LNCAP (cell line): Measurements from ENCODE around the gene SSTR1.

Experiments
- TF ChIP-seq, protein P1 (sequence below): fragments of 450-650 bp; IDR thresholded peaks from 2 replicates; pipeline ENCODE4 v1.5.1; 2017; ENCODE audit warnings: mild to moderate bottlenecking

Gene SSTR1

DNA sequence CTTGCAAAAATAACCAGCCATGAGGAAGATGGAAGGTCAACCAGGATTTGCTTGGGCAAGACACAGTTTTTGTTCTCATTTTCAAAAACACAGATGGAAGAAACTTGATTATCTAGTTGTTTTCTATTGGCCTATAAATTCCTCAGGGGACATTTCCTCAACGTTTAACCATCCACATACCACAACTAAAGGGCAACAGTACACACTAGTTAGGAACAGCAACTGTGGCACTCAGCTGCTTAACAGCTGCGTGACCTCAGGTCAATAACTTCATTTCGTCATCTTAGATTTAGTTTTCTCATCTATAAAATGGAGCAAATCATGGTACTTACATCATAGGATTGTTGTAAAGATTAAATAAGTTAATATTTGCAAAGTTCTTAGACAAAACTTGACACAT is 18.7 kb downstream of the SSTR1 start:
- TF ChIP-seq, protein P1, sequence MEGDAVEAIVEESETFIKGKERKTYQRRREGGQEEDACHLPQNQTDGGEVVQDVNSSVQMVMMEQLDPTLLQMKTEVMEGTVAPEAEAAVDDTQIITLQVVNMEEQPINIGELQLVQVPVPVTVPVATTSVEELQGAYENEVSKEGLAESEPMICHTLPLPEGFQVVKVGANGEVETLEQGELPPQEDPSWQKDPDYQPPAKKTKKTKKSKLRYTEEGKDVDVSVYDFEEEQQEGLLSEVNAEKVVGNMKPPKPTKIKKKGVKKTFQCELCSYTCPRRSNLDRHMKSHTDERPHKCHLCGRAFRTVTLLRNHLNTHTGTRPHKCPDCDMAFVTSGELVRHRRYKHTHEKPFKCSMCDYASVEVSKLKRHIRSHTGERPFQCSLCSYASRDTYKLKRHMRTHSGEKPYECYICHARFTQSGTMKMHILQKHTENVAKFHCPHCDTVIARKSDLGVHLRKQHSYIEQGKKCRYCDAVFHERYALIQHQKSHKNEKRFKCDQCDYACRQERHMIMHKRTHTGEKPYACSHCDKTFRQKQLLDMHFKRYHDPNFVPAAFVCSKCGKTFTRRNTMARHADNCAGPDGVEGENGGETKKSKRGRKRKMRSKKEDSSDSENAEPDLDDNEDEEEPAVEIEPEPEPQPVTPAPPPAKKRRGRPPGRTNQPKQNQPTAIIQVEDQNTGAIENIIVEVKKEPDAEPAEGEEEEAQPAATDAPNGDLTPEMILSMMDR: no peak

DNA sequence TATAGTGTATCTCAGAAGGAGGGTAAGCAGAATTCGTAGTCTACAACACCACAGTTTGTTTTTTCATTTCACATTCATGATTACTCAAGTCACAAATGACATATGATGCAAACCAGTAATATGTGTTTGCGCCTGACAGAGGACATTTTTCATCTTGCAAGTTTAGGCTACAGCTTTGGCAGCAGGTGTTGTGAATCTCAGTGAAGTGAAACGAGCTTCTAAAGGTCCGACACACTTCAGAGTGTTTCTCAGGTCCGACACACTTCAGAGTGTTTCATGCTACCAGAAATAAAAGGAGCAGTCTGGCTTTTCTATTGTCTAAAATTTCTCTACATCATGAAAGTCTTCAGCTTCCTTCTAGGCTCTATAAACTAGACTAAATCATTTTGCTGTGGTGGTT is 25.5 kb downstream of the SSTR1 start:
- TF ChIP-seq, protein P1: no peak

GRCh38 chr14:38238332-38238731 is 30.6 kb downstream of the SSTR1 start:
- TF ChIP-seq, protein P1: no peak

- TF ChIP-seq, protein P1: no peak
These were observed 31.2 kb downstream of the SSTR1 start for GRCh38 chr14:38238878-38239277.

GRCh38 chr14:38243696-38244240 is 36.1 kb downstream of the SSTR1 start:
- TF ChIP-seq, protein P1: no peak

DNA sequence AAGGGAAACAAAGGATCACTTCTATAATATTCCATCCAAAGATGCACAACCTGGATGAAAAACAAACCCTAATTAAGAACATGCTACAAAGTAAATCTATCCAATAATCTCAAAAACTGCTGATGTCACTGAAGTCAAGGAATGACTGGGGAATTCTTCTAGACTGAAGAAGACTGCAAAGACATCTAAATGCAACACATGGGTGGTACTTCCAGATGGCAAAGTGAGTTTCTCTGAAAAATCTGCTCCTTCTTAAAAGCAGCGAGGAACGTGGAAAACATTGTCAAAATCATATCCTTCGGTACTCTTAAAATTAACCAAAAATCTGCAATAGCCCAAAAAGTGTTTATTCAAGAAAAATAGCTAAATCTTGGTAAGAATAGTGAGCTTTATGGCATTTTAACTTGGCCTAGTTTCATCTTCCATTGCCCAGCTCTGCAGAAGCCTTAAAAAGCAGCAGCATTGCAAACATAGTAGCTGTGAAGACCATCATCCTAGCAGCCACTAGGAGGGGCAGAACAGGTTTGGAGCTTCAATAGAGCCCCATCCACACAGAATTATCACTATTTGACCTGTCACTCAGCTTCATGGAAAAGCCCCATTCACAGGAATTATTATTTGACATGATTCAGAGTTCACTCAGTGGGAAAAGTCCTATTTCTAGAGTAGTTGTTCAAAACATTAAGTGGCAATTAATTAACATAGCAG is 40.8 kb downstream of the SSTR1 start:
- TF ChIP-seq, protein P1: no peak

DNA sequence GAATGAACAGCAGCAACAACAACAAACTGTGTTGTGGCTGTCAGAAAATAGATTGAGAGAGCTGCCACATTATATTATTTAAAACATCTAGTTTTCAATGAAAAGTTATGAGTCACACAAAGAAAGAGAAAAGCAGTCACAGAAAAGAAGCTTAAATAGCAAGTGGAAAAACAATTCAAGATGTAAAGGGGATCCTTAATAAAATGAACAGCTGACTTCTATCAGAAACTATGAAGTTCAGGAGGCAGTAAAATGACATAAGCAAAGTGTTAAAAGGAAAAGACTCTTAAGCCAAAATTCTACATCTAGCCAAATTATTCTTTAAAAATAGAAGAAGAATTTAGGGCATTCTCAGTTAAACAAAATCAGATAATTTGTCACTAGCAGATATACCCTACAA is 42.6 kb downstream of the SSTR1 start:
- TF ChIP-seq, protein P1: no peak
